Urothelium cell line (cell line): Measurements from ENCODE around the gene GNG4.
"Not testable (repeated sequence)": the region's sequence is repeated elsewhere in the genome, so short reads cannot be mapped to it uniquely, and the experiment has no call there.

Experiments
- DNase-seq: peaks from one replicate; pipeline ENCODE4 v3.0.0; 2011; ENCODE audit warnings: low spot score, mixed read lengths
- FAIRE-seq: peaks from 2 replicates; lab custom pipeline; 2011; peaks lifted over from hg19 to GRCh38; lab: Jason Lieb, UNC

GNG4 gene

DNA sequence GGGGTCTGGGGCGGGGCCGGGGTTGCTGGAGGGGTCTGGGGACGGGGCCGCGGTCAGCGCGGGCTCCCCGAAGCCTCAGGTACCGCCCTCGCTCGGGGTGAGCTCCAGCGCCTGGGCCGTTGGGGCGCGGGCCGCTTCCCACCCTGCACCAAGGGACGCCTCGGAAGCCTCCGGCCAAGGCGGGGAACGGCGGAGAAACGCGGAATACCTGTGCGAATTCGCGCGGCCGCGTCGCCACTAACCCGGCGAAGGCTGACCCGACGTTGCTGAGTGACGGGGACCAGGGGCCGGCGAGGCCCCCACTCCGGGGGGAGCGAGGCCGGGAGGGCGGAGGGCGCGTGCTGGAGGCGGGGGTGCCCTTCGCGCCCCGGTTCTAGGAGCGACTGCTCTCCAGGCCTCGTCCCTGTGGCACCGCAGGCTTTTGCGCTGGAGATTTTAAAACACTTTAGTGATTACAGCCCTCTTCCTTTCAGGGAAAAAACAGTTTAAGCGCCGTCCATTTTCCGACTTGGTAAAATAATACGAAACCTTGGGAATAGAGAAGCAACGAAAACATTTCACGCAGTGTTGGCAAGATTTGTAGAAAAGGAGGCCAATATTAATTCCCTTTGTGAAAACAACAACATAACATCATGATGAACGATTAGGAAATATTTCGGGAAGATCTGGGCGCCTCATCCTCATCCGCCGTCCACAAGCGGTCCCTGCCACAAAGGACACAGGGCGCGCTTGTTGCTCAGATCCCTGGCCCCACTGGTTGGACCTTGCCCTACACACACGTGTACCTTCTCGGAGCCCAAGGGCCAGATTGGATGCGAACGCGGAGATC is 971 bp upstream of the GNG4 start:
- no peak for FAIRE-seq

GRCh38 chr1:235648954-235649367 is 623 bp downstream of the GNG4 start:
- FAIRE-seq = no peak
- no peak for DNase-seq

More for the DNA sequence above, 971 bp upstream of the GNG4 start:
- no peak for DNase-seq

GRCh38 chr1:235648407-235648907 is 1.1 kb downstream of the GNG4 start:
- DNase-seq = no peak
- no peak for FAIRE-seq

DNA sequence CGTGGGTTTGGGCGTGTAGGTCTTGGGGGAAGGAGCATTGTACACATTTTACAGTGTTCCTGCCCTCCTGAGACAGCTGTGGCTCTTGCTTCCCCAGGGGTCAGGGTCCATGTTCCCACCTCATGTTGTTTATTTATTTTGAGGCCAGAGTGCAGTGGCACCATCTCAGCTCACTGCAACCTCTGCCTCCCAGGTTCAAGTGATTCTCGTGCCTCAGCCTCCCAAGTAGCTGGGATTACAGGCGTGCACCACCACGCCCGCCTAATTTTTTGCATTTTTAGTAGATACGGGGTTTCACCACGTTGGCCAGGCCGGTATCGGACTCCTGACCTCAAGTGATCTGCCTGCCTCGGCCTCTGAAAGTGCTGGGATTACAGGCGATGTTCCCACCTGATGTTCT is 2.0 kb downstream of the GNG4 start:
- not testable (repeated sequence) for DNase-seq, FAIRE-seq

DNA sequence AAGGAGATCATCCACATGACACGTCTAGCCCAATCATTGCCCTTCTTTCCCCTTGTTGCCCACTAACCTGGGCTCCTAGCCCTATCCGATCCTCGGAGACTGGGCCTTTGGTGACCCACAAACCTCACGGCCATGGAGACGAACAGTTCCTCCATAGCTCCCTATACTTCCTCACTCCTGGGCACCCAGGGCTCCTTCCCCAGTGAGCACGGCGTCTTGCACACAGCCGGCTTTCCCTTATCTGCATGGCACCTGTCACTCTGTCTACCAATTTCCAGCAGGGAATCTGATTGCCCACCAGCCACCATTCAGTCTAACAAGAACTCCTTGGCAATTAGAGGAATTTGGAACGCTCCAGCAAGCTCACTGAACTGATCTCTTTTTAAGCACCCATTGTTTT is 3.1 kb downstream of the GNG4 start:
- FAIRE-seq = no peak
- no peak for DNase-seq

DNA sequence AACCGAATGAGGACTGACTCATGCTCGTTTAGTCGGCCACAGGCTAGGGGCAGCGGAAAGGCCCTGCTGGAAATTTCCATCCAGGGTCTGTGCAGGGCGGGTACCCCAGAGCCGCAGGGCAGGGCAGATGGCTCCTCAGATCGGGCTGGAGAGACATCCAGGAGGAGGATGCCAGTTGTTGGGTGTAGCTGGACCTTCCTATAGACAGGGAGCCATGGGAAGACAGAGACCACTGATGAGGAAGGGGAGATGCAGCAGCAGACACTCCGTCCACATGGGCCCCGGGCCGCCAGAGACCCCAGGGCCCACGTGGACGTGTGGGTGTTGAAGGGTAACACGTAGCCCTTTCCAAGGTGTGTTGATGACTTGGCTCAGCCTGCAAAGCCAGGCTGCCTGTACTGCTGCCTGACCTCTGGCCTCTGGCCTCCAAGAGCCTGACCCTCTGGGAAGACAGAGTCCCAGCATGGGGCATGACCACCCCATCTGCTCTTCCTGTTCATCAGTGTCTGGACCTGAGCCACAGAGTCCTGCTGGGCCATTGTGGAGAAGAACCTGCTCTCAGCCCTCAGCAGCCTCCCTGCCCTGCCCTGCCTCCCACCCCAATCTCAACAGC is 4.8 kb downstream of the GNG4 start:
- DNase-seq = no peak
- FAIRE-seq = no peak

GRCh38 chr1:235643837-235644692 is 5.5 kb downstream of the GNG4 start:
- DNase-seq = no peak
- peak; percentile 68 for FAIRE-seq

DNA sequence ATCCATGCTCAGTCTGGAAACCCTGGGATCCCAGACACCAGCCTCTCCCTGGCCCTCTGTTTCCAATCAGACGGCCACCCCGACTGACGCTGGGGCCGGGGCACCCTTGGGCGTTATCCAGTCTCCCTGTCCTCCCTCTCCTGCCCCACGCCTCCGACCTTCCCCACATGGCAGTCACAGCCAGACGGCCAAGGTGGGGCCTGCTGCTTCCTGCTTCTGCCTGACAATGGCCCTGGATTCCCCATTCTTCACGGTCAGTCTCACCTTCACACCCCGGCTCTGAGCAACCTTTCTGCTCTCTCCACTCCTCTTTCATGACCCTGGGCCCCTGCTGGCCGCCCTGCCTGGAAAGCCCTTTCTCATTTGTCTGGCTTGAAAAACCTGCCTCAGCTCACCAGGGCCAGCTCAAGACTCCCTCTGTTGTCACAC is 6.6 kb downstream of the GNG4 start:
- FAIRE-seq = no peak

DNA sequence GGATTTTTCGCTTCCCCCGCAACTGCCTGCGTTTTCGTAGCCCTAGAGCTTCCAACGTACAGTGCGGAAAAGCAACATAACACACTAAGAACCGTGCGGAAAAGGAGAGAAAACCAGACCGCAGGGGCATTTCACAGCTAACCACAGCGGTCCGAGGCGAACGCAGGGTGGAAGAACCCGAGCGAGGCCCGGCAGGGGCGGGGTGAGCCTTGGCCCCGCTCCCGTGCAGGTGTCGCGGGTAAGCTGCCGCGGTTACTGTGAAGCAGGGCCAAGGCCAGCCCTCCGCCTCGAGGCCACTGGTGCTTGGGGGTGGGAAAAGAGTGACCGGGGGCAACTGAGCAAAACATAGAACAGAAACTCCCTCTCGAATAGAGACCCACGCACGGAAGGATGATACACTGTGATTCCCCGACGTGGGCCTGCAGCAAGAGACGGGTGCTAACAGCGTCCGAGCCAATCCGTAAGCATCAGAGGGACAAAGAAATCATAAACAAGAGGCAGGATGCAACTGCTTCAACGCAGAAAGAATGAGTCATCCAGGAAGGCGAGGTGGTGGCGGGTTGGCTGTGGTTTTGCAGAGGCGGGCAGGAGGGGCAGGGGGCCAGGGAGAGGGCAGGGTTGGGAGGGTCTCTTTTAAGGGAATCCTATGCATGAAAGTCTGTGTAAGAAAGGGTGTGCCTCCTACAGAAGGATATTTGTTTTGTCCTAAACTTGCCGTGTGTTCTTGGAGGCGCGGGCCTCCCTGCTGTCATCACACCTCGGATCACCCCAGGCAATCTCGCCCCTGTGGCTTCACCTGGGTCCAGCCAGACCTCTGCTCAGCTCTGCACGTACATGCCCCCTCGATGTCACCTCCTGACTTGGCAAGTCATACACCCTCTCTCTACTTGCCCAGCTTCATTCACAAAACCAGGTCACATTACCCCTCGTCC is 7.3 kb downstream of the GNG4 start:
- peak; percentile 68 for FAIRE-seq
- peak; percentile 85 for DNase-seq

More for the DNA sequence above, 6.6 kb downstream of the GNG4 start:
- DNase-seq = peak; percentile 17

GRCh38 chr1:235640580-235640979 is 9.0 kb downstream of the GNG4 start:
- FAIRE-seq = no peak

DNA sequence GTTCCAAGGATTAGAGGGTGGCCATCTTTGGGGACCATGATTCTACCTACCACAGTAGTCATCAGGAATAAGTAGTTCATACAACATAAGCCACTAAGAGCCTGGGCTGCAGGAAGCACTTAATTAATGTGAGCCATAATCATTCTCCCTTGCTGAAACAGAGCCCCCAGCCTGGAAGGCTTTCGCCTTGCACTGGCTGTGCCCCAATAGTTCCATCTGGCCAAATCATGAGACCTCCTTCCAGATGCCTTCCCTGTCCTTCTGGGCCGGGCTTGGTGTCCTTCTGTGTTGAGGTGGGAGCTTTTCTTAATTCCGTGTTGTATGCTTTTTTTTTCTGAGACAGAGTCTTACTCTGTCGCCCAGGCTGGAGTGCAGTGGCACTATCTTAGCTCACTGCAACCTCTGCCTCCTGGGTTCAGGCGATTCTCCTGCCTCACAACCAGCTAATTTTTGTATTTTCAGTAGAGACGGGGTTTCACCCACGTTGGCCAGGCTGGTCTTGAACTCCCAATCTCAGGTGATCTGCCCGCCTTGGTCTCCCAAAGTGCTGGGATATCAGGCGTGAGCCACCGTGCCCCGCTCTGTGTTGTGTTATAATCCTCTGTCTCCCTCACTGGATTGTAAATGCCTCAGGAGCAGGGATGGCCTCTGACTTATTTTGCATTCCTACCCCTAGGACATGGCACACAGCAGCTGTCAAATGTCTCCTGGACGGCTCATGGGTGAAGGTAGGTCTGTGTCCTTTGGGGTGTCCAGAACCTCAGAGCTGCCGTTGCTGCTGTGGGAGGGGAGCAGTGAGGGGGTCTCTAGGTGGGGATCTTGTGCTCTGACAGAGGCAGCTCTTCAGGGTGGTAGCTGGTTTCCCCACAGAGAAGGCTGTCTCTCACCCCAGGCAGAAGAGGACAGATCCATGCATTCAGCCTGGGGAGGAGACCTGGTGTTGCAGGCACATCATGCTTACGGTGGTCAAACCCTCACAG is 10.1 kb downstream of the GNG4 start:
- no peak for FAIRE-seq
- DNase-seq = no peak

More at GRCh38 chr1:235640580-235640979, 9.0 kb downstream of the GNG4 start:
- DNase-seq = no peak

GRCh38 chr1:235638612-235639011 is 11.0 kb downstream of the GNG4 start:
- DNase-seq, FAIRE-seq: not testable (repeated sequence)

DNA sequence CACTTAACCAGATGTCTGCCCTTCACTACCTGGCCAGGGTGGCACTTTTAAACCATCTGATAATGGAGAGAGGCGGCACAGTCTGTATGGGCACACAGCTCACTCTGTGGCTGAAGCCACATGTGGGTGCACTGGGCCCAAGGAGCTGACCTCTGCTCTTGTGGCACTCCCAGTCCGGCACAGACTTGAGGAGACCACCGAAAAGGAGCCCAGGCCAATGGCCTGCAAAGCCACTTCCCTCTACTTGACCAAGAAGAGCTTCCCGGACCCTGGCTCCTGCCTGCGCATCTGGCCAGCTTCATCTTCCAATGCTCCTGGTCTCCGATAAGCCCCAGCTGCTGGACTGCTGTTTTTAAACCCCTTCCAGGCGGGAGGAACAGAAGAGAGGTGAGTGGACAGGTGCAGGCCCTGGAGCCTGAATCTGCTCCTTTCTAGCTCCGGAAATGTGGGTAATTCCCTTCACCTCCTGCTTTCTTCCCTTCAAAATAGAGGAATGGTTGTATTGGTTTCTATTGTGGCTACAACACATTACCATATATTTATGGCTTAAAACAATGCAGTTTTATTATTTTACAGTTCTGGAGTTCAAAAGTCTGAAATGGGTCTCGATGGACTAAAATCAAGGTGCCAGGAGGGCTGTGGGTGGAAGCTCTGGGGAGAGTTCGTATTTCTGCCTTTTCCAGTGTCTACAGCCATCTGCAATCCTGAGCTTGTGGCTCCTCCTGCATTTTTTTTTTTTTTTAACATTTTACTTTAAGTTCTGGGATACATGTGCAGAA is 11.6 kb downstream of the GNG4 start:
- FAIRE-seq = no peak
- DNase-seq = no peak

GRCh38 chr1:235635938-235636662 is 13.5 kb downstream of the GNG4 start:
- DNase-seq (no peak), FAIRE-seq (no peak)

DNA sequence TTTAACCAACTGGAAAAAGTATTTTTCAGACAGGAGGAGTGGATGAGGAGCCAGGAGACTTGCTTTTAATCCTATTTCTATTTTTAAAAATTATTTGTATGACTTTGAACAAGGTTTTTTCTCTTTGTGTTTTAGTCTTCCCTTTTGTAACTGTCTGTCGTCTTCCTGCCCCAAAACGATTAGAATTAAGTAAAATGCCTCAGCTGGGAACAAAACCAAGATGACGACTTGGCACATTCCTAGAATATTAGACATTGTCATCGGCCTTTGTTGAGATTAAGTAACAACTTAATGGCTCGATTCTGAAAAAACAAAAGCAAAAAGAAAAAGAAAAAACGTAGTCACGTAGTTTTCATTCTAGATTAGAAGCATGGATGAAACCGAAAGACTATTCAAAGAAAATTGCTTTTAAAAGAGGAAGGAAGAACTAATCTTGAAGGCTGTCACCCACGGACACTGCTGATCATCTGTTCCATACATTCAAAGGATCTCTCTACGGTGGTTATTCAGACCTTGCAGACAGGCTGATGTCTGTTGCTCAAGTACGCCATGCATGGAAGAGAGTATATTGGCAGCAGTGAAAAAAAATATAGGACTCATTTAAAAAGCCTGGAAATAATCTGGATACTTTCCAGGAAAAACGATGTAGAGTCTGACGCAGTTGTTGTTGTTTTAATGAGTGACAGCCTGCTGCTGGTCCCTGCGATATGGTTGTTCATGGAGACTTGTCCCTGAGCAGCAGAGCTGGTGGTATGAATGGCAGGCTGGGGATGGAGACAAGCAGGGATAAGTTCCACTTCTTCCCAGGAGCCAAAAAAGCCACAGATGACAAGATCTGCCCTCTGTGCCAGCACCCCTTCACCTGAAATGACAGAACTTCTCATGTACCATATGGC is 16.8 kb downstream of the GNG4 start:
- FAIRE-seq = no peak

GRCh38 chr1:235631816-235632215 is 17.8 kb downstream of the GNG4 start:
- DNase-seq = no peak
- FAIRE-seq = no peak

More for the DNA sequence above, 16.8 kb downstream of the GNG4 start:
- peak; percentile 48 for DNase-seq
